ENCODE measurements around the gene MESD.
"Not testable (repeated sequence)": the region's sequence is repeated elsewhere in the genome, so short reads cannot be mapped to it uniquely, and the experiment has no call there.

Gene MESD

GRCh38 chr15:80971143-80971542, 18.5 kb downstream of the MESD start:
- TF ChIP-seq CTCF (IDR thresholded peaks at IDR 0.05; ENCODE audit: extremely low read depth, missing control alignments), result no peak
- no peak for DNase-seq (ENCODE audit: low spot score)

GRCh38 chr15:80970658-80971057, 19.0 kb downstream of the MESD start:
- no peak for TF ChIP-seq CTCF (IDR thresholded peaks at IDR 0.05; ENCODE audit: extremely low read depth, missing control alignments)
- DNase-seq (ENCODE audit: low spot score), result no peak

- DNase-seq (ENCODE audit: low spot score), result peak; percentile 59
- peak; percentile 24 for TF ChIP-seq CTCF (IDR thresholded peaks at IDR 0.05; ENCODE audit: extremely low read depth, missing control alignments)
Observed at GRCh38 chr15:80970018-80970657, 19.5 kb downstream of the MESD start.

GRCh38 chr15:80969316-80969715, 20.3 kb downstream of the MESD start:
- no peak for DNase-seq (ENCODE audit: low spot score)
- no peak for TF ChIP-seq CTCF (IDR thresholded peaks at IDR 0.05; ENCODE audit: extremely low read depth, missing control alignments)

- no peak for DNase-seq (ENCODE audit: low spot score)
- TF ChIP-seq CTCF (IDR thresholded peaks at IDR 0.05; ENCODE audit: extremely low read depth, missing control alignments), result no peak
Observed at GRCh38 chr15:80967991-80968510, 21.6 kb downstream of the MESD start.

- DNase-seq (ENCODE audit: low spot score), result no peak
- TF ChIP-seq CTCF (IDR thresholded peaks at IDR 0.05; ENCODE audit: extremely low read depth, missing control alignments), result no peak
Observed at GRCh38 chr15:80967451-80967850, 22.2 kb downstream of the MESD start.

GRCh38 chr15:80966431-80967197, 23.0 kb downstream of the MESD start:
- TF ChIP-seq CTCF (IDR thresholded peaks at IDR 0.05; ENCODE audit: extremely low read depth, missing control alignments), result no peak
- no peak for DNase-seq (ENCODE audit: low spot score)

GRCh38 chr15:80965454-80965853, 24.2 kb downstream of the MESD start:
- DNase-seq (ENCODE audit: low spot score), result not testable (repeated sequence)

All from GM20000 (cell line).